GM18517 (cell line): Measurements from ENCODE around the gene CHPF2.

Experiments
- ATAC-seq: cut with Tn5 transposase; IDR thresholded peaks from one replicate; pipeline ENCODE4 v1.9.1; 2021; ENCODE audit warnings: mild to moderate bottlenecking, moderate library complexity; ENCODE audit not compliant: unreplicated experiment

CHPF2 gene, protein sequence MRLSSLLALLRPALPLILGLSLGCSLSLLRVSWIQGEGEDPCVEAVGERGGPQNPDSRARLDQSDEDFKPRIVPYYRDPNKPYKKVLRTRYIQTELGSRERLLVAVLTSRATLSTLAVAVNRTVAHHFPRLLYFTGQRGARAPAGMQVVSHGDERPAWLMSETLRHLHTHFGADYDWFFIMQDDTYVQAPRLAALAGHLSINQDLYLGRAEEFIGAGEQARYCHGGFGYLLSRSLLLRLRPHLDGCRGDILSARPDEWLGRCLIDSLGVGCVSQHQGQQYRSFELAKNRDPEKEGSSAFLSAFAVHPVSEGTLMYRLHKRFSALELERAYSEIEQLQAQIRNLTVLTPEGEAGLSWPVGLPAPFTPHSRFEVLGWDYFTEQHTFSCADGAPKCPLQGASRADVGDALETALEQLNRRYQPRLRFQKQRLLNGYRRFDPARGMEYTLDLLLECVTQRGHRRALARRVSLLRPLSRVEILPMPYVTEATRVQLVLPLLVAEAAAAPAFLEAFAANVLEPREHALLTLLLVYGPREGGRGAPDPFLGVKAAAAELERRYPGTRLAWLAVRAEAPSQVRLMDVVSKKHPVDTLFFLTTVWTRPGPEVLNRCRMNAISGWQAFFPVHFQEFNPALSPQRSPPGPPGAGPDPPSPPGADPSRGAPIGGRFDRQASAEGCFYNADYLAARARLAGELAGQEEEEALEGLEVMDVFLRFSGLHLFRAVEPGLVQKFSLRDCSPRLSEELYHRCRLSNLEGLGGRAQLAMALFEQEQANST

DNA sequence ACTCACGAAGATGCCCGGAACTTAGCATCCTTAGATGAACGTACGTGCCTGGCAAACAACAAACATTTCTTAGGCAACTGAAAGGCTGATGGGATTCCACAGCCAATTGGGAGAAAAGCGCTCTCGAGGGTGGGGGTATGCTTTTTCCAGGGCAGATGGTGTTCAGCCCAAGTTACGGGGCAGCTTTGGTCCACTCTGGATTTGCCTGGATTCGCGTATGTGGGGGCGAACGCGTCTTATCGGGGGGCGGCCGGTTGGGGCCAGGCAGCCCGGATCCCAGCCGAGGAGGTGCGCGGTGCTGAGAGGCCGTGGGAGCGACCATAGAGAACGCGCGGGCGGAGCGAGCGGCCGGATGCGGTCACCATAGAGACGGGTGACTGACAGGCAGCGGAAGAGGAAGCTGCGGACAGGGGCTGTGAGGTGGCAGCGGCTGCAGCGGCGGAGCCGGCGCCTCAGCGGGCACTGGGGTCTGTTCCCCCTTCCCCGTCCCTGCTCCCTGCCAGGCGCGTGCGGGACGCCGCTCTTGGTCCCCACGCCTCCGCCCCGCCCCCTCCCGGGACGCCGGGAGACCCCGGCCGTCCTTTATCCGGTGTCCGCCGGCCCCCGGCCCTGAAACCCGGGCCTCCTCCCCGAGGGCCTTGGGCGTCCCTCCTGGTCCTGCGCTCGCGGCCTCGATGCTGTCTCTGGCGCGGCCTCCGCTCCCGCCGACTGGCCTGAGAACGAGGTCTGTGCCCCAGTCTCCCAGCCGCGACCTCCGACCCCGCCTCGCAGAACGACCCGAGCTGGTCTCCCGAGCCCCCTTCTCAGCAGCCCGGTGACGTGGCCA is at the start of gene CHPF2:
Gene CHPF2 (plus strand): TSS at position 393 of the 826 bp plus-strand sequence. CDS start 1,529 bp downstream, outside the sequence.
- peak; percentile 90 for ATAC-seq

DNA sequence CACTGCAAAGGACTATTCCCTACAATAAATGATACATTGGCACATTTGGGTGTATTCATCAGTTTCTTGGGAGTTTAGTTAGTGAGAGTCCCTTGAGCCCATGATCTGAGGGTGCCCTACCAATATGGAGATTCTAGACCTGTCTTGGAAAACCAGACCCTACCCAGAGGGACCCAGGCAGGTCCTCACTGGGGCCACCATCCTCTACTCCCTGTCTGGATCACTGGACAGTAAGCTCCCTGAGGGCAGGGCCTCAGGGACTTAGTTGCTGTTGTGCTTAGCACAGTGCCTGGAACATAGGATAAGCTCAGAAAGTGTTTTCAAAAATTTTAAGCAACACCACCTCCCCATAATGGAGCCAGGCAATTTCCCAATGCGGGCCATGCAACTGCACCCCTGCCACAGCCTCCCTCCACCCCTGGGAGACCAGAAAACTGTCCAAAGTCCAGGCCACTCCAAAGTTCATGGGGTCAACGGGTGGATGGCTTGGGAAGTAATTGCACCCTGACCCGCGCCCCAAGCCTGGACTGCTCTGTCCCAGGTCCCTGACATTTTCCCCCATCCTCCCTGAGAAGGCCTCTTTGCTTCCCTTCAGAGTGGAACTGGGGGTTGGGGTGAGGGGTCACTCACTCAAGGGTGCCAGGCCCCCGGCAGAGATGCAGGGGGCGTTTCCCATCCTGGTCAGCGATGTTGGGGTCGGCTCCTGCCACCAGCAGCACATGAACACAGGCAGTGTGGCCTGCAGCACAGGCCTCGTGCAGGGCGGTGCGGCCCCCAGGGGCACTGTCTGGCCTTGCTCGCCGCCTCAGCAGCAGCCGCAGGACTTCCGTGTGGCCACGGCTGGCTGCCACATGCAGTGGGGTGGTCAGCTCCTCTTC is 46.3 kb upstream of the CHPF2 start:
- ATAC-seq = no peak

DNA sequence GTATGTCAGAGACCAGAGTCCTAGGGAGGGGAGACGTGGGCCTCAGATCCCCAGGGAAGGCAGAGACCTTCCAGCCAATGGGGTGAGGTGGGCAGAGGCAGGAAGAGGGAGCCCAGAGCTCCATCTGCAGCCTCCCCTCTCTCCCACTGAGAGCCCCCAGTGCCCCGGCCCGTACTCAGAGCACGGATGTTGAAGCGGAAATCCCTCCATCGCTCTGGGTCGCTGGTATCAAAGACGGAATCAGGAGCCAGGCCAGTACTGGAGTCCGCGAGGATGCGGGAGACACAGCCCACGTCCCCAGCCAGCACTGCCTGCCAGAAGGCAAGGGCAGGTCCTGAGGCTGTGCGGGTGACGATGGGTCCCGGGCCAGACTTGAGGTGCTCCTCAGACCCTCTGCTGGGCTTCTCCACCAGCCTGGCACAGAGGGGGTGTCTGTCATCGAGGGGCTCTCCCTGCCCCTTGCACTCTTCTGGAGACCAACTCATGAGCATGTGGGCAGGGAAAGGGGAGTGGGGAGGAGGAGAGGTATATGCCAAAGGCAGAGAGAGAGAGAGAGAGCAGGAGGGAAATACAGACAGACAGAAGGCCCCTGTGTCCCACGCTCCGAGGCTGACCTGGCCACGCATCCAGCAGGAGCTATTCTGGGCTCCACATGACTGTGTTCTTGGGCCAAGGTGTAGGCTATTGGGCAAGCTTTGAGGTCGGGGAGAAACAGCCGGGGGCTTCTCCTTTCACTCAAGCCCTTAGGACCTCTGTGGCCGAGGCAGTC is 45.5 kb upstream of the CHPF2 start, which contains the start of gene ASB10:
Gene ASB10 (minus strand): TSS at position 611 of the 769 bp plus-strand sequence. CDS start 120 bp downstream, at position 491.
- no peak for ATAC-seq

DNA sequence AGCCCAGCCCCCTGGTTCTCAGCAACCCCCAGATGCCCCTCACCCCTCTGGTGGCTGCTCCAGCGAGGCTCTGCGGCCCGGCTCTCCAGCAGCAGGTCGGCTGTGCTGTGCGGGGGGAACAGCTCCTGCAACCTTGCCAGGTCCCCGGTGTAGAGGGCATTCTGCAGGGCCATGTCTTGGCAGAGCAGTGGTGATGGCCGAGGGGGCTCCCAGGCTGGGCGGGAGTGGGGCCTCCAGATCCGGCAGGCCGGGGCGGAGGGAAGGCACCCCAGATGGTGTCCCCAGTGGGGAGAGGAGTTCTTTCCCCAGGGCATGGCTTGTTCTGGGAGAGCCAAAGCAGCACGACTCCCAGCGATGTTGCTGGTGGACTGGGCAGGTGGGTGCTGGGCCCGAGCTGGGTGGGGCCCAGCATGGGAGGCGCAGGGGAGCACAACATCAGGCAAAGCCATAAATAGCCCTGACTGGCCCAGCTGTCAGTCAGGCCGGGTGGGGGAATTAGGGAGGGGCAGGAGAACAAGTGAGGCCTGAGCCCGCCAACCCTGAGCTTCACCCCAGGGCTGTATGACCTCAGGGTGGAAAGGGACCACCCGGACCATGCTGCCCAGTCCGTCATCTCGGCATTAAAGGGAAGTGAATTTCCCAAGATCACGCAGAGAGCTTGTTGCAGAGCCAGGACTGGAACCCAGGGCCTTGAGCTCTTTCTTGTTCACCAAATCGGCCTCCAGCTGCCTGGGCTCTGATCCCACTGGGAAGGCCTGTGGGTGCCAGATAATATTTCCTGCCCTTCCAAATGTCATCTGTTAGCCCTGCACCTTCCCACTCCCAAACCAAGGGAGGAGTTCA is 44.7 kb upstream of the CHPF2 start:
- ATAC-seq = no peak

DNA sequence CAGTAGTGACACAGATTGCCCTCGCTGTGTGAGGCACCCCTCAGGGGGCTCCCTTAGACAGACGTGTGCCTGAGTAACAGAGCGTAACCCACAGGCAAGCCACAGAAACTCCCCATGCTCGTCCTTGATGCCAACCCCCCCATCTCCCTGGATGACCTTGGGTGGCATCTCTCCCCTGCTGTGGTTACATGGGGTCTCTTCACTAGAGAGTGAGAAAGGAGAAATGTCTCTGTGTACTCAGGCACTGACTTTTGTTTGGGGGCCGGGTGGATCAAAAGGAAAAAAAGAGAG is 44.1 kb upstream of the CHPF2 start:
- ATAC-seq = no peak

DNA sequence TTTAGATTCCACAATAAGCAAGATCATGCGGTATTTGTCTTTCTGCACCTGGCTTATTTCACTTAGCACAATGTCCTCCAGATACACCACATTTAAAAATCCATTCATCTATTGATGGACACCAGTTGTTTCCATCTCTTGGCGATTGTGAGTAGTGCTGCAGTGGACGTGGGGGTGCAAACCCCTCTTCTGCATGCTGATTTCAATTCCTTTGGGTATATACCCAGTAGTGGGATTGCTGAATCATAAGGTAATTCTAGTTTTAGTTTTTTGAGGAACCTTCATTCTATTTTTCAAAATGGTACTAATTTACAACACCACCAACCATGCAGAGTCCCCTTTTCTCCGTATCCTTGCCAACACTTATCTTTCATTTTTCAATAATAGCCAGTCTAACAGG is 43.2 kb upstream of the CHPF2 start:
- no peak for ATAC-seq

DNA sequence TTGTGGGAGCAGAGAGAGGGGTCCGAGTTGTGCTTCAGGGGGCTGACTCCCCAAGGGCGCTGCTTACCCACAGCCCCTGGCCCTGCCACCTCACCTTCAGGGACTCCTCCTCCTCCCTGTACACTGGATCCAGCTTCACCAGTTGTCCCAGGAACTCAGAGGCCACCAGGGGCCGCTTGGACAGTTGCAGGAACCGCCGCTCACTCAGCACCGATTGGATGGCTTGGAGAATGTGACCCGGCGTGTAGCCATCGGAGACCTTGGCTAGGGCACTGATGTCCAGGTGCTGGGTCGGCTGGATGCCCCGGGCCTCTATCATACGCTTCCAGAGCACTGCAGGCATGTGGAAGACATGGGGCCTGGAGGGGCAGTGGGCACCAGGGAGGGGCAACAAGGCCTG is 40.7 kb upstream of the CHPF2 start:
- no peak for ATAC-seq

DNA sequence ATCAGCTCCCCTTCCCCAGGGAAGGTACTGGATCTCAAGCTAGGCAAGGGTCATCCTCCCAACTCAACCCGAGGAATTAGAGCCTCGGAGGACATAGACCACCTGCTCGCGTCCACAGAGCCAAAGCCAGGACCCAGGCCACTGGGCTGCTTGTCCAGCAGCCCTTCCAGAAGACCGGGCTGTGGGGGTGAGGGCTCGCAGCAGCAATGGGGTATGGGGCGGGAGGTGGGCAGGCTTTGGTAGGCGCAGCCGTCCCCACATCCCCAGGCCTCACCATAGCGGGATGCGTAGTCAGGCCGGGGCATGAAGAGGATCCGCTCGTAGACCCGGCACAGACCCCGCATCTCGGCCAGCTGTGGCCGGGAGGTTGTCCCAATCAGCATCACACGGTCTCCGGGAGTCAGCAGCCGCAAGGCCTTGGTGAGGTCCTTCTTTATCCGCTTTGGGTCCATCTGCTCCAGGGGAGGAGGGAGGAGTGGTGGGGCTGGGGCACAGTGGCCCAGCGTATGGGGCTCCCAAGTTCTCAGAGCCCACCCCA is 40.2 kb upstream of the CHPF2 start:
- ATAC-seq = no peak

DNA sequence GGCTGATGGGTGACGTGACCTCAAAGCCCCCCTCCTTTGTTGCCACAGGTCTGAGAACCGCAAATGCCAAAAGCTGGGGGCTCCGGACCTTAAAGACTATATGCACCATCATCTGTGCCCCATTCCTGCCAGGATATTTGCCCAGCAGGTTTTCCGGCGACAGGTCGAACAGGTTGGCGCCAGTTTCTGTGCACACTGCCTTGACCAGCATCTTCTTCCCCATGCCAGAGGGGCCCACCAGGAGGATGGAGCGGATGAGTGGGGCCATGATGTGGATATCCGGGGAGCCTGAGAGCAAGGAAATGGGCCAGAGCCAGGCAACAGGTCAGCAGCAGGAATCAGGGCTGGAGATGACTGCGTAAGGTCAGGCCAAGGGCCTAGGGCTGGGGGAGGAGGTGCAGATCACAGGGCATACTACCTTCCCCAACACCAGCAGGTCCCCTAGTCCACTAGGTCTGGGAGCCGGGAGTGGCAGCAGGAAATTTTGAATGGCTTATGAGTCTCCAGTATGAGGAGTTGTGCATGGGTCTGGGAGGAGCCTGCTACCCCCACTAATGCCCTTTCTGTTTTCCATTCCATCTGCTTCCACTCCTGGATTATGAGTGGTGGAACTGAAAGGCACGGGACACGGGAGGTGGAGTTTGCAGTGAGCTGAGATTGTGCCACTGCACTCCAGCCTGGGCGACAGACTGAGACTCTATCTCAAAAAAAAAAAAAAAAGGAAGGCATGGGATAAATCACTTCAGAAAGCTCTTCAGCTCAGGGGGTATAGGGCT is 38.9 kb upstream of the CHPF2 start:
- ATAC-seq = no peak

DNA sequence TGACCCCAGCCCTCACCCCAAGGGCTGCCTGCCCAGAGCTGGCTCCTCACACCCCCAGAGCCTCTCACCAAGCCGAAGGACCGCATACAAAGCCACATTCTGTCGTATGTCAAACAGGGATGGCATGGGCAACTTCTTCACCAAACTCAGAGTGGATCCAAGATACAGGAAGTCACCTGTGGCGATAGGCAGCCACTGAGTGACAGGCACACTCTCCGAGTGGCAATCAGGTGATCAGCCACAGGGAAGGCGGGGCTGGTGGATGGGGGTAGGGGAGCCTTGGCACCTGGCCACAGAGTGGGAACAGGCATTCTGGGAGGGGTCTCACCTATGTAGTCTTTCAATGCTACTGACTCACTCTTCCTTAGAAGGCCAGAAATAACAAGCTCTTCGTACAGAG is 38.1 kb upstream of the CHPF2 start:
- ATAC-seq = no peak

DNA sequence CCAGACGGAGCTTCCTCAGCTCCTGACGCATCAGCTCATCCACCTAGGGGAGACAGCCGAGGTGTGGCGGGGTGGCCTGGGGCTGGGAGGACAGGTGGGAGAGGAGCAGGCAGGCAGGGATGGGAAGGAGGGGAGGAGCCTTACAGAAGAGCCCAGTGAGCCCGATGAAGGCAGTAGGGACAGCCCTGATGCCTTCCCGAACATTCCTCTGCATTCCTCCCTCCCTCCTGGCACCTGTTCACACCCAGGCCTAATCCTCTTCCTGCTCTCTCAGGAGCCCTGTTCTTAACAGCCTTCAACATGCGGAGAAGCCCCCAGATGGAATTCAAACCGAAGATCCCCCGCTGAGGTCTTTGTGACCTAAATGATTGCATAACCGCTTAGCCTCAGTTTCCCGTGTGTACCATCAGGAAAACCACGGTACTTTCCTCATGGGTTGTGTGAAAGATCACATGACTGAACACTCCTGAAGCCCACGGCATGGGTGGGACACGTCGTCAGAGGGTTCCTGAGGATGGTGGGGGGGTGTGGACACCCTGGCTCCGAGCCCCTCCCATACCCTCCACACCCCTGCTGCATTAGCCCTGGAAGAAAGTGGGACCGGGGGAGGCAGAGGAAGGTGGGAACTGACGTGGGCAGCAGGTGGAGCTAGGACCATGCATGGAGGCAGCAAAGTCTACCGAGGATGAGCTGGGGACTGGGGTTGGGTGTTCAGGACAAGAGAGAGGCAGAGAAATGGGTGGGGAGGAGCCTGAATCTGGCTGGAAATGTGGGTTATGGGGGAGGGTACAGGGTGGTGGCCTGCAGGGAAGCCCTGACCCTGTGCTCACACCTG is 36.5 kb upstream of the CHPF2 start:
- ATAC-seq = no peak

DNA sequence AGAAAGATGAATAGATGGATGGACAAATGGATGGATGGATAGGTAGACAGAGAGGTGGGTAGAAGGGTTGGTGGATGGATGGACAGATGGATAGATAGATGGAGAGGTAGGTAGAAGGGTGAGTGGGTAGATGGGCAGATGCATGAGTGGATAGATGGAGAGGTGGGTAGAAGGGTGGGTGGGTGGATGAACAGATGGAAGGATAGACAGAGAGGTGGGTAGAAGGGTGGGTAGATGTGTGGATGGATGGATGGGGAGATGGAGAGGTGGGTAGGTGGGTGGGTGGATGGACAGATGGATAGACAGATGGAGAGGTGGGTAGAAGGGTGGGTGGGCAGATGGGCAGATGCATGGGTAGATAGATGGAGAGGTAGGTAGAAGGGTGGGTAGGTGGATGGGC is 34.4 kb upstream of the CHPF2 start:
- no peak for ATAC-seq

DNA sequence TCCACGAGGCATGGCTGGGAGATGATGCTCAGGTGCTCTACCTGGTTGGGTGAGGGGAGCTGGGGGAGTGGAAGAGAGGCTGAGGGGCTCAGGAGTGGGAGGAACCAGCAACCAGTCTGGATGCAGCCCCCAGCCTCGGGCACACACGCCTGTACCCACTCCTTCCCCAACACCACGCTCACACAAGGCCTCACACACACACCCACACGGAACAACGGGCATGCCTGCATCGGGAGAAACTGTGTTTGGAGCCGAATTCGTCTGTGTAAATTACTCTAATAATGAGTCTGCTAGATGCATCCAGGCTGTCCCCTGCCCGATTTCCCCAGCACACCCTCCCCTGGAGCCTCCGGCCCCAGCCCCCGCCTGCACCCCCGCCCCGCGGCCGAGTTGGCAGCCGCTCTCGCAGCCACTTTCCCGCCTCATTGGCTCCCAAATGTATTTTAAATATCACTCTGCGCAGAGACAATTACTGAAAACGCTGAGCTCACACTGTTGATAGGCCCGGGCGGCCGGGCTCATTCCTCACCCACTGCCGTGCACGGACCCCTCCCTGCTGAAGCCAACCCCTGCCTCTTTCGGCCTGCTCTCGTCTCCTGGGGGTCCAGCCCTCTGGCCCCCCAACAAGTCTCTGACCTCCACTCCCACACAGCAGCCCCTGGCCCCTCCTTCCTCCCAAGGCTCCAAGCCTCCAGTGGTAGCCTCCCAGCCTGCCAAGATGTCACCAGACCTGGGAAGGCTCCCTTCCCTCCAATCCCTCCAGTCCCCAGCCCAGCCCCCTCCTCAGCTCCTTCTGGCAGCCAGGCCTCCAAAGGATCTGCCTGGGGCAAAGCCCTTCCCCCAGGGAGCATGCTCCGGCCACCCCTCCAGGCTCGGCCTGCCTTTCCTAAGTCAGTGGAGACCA is 33.1 kb upstream of the CHPF2 start:
- no peak for ATAC-seq

DNA sequence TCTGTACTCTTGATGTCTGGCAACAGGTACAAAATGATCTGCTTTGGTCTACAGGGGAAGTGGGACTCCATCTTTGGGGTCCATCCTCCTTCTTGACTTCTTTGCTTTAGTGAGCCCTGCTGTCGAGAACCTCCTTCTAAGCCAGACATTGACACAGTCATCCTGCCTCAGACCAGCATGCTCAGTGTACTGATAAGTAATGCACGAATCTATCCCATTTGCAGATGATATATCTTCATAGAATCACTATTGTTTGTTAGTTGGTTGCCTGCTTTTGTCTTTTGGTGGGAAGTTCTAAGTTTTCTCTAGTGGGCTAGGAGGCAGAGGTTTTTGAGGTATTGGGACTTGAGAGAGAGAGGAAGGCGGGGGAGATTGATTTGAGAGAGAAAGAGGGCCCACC is 30.9 kb upstream of the CHPF2 start:
- no peak for ATAC-seq

DNA sequence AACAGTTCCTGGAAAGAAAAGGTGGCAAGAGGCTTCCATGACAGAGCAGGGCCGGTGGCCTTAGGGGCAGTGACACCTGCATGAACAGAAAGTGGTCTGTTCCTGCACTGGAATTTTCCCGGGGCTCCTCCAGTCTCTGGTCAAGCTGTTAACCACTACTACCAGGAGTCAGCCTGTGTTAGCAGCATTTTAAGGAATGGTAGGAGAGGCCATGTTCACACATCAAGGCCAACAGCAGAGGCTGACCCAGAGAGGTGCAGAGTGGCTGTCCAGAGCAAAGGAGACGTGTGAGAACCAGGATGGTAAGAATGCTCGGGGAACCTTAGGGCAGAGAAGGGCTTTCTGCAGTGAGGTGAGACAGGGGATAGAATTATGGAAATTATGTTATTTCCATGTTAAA is 30.5 kb upstream of the CHPF2 start:
- ATAC-seq = no peak

DNA sequence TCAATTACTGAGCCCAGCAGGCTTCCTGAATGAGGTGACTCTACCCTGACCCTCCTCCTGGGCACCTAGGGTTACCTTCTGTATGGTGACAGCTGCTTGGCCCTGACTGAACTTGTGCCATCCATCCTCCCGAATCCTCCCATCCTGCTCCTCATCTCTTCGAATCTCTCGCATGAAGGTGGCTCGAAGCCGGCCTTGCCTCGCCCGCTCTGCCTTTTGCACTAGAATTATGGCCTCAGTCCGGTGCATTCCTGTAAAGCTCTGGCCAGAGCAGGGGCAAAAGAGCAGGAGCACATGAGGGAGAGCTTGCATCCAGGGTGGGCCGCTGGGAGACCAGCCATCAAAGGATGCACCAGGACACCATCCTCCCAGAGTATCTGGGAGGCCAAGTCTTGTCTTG is 29.4 kb upstream of the CHPF2 start:
- no peak for ATAC-seq
